Fibroblast of peridontal ligament (primary cell): ENCODE data around the gene ARHGAP30.
"Not testable (repeated sequence)": the region's sequence is repeated elsewhere in the genome, so short reads cannot be mapped to it uniquely, and the experiment has no call there.

Source experiments
- DNase-seq: peaks from one replicate; pipeline ENCODE4 v3.0.0-alpha.2; 2010; ENCODE audit errors: extremely low read depth

ARHGAP30 gene

GRCh38 chr1:161039154-161039545 is 30.5 kb downstream of the ARHGAP30 start:
- no peak for DNase-seq

GRCh38 chr1:161038523-161039153 is 31.1 kb downstream of the ARHGAP30 start, which contains the start of gene TSTD1:
Gene TSTD1, minus strand, starts transcription at chr1:161038964. Its CDS starts 75 bp downstream, at chr1:161038889.
- no peak for DNase-seq

GRCh38 chr1:161037661-161038522 is 31.8 kb downstream of the ARHGAP30 start:
- DNase-seq: no peak

- no peak for DNase-seq
These were observed 35.9 kb downstream of the ARHGAP30 start for GRCh38 chr1:161033751-161034150.

GRCh38 chr1:161032409-161032808 is 37.3 kb downstream of the ARHGAP30 start:
- DNase-seq: no peak

- DNase-seq: no peak
These were observed 37.8 kb downstream of the ARHGAP30 start for GRCh38 chr1:161031874-161032273.

GRCh38 chr1:161029466-161029865 is 40.2 kb downstream of the ARHGAP30 start:
- not testable (repeated sequence) for DNase-seq

GRCh38 chr1:161026954-161027353 is 42.7 kb downstream of the ARHGAP30 start:
- DNase-seq: not testable (repeated sequence)

GRCh38 chr1:161022432-161022831 is 47.3 kb downstream of the ARHGAP30 start:
- not testable (repeated sequence) for DNase-seq

- DNase-seq: no peak
These were observed 47.7 kb downstream of the ARHGAP30 start for GRCh38 chr1:161021970-161022353.

- DNase-seq: no peak
These were observed 48.3 kb downstream of the ARHGAP30 start for GRCh38 chr1:161021165-161021969.

- no peak for DNase-seq
These were observed 49.1 kb downstream of the ARHGAP30 start, which contains the start of gene F11R for GRCh38 chr1:161020509-161021164. Gene F11R, minus strand, starts transcription at chr1:161021152. Its CDS starts 79 bp downstream, at chr1:161021073.

GRCh38 chr1:161019751-161020495 is 49.8 kb downstream of the ARHGAP30 start:
- no peak for DNase-seq

- DNase-seq: not testable (repeated sequence)
These were observed 50.5 kb downstream of the ARHGAP30 start for GRCh38 chr1:161019111-161019660.

GRCh38 chr1:161018631-161018930 is 51.1 kb downstream of the ARHGAP30 start:
- no peak for DNase-seq

GRCh38 chr1:161017756-161018630 is 51.7 kb downstream of the ARHGAP30 start:
- DNase-seq: no peak

- DNase-seq: not testable (repeated sequence)
These were observed 52.5 kb downstream of the ARHGAP30 start for GRCh38 chr1:161017181-161017580.

GRCh38 chr1:161016683-161017082 is 53.0 kb downstream of the ARHGAP30 start:
- not testable (repeated sequence) for DNase-seq

GRCh38 chr1:161013488-161014230 is 56.0 kb downstream of the ARHGAP30 start:
- no peak for DNase-seq
